ENCODE results near the gene TPRN.

The TPRN gene

GRCh38 chr9:137236238-137236935 is 35.8 kb upstream of the TPRN start:
- peak; percentile 64 for DNase-seq (ENCODE audit: low spot score)

DNA sequence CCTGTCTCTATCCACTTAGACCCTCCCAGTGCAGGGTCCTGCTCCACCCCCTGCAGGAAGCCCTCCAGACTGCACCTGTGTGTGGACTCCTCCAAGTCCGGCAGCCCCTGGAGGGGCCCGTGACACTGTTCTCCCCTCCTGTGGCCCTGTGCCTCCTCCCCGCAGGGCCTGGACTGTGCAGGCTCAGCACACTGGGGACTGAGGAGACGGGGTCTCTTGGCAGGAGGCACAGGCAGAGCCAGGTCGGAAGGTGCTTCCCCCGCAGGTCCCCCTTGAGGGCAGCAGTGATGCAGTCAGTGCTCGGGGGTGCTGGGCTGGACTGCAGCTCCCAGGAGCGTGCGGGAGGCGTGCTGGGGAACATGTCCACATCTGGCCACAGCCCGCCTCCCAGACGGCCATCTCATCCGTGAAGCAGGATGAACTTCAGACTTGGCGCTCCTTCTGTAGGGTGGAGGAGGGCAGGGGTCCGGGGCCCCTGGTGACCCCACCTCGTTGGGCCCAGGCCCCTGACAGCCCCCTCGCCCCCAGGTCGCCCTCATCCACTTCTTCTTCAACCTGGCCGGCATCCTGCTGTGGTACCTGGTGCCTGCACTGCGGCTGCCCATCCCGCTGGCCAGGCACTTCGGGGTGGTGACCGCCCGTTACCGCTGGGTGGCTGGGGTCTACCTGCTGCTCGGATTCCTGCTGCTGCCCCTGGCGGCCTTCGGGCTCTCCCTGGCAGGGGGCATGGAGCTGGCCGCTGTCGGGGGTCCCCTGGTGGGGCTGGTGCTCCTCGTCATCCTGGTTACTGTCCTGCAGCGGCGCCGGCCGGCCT is 35.1 kb upstream of the TPRN start:
- no peak for DNase-seq (ENCODE audit: low spot score)

GRCh38 chr9:137234758-137235423 is 34.4 kb upstream of the TPRN start:
- no peak for DNase-seq (ENCODE audit: low spot score)

DNA sequence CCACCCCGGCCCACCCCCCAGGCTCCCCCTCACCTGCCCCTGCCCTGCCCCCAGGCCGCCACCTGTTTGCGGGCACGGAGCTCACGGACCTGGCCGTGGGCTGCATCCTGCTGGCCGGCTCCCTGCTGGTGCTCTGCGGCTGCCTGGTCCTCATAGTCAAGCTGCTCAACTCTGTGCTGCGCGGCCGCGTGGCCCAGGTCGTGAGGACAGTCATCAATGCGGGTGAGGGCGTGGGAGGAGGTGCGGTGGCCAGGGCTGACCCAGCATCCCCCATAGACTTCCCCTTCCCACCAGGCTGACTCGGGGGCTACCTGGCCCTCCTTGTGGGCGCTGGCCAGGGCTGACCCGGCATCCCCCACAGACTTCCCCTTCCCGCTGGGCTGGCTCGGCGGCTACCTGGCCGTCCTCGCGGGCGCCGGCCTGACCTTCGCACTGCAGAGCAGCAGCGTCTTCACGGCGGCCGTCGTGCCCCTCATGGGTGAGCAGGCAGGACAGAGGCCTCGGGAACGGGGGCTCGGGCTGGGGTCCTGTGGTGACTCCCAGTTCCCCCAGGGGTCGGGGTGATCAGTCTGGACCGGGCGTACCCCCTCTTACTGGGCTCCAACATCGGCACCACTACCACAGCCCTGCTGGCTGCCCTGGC is 33.6 kb upstream of the TPRN start:
- no peak for DNase-seq (ENCODE audit: low spot score)

- no peak for DNase-seq (ENCODE audit: low spot score)
Observed at GRCh38 chr9:137233143-137233980, 32.8 kb upstream of the TPRN start.

- no peak for DNase-seq (ENCODE audit: low spot score)
Observed at GRCh38 chr9:137232510-137232909, 32.0 kb upstream of the TPRN start.

DNA sequence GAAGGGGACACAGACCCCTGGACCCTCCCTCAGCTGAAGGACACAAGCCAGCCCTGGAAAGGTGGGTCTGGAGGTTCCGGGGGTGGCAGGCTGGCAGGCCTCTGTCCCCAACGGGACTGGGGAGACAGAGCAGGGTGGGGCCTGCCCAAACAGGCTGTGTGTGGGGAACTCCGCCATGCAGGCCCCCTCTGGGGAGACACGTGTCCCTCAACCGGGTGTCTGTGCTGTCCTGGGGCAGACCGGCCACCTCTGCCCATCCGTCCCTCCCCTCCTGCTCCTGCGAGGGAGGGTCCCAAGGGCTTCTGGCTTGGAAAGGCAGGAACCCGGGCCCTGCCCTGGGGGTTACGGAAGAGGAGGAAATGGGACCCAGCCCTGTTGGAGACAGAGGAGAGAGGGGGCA is 31.6 kb upstream of the TPRN start:
- no peak for DNase-seq (ENCODE audit: low spot score)

DNA sequence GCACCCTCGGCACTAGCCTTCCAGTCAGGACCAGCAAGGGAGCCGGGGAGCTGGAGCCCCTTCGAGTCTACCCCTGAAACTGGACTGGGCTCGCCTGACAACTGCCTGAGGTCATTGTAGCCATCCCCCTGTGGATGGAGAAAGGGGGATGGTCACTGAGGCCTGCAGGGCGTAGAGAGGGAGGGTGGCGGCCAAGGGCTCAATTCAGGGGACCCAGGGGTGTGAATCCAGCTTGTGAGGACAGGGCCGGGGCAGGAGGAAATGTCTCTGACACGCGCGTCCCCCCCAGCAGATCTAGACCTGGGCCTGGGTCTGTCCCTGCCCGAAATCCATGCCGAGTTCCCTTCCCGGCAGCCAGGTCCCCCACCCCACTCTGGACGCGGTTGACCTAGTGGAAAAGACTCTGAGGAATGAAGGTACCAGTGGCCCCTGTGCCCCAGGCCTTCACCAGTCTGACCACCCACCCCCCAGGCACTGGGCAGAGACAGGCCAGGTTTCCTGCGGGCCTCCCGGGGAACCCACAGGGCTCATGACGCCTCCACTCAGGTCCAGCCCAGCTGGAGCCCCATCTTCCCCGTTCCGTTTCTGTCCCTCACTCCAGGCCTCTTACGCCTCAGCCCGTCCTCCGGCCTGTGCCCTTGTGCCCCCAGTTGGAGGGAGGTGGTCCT is 31.0 kb upstream of the TPRN start:
- DNase-seq (ENCODE audit: low spot score) = no peak

DNA sequence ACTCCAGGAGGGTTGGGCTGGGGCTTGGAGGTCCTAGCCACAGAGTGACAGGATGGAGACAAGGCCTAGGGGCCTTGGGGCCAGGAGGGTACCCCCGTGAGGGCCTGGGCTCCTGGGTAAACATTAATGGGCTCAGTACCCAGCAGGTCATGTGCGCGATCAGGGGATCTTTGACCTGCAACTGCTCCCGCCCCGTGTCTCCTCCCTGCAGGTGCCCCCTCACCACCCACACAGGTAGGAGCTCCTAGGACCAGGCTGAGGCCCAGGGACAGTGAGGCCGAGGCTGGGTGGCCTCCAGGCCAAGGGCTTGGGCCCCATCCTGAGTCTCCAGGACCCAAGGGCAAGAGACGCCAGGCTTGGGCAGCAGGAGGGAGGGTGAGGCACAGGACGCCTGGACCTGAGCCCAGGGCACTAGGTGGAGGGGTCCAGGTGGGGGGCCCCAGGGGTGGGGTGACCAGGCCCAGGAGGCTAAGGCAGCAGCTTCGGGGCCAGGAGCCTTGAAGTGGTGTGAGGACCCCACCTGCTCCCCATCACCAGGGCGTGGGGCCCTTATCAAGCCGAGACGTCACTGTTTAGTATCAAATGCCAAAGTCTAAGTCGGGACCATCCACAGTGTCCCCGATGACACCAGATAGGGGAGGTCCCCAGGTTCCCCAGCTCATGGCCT is 30.3 kb upstream of the TPRN start, which contains the start of gene SLC34A3:
TSS of gene SLC34A3 (plus strand) at position 197 of the 667 bp plus-strand sequence. CDS start 802 bp downstream, outside the sequence.
- no peak for DNase-seq (ENCODE audit: low spot score)

DNA sequence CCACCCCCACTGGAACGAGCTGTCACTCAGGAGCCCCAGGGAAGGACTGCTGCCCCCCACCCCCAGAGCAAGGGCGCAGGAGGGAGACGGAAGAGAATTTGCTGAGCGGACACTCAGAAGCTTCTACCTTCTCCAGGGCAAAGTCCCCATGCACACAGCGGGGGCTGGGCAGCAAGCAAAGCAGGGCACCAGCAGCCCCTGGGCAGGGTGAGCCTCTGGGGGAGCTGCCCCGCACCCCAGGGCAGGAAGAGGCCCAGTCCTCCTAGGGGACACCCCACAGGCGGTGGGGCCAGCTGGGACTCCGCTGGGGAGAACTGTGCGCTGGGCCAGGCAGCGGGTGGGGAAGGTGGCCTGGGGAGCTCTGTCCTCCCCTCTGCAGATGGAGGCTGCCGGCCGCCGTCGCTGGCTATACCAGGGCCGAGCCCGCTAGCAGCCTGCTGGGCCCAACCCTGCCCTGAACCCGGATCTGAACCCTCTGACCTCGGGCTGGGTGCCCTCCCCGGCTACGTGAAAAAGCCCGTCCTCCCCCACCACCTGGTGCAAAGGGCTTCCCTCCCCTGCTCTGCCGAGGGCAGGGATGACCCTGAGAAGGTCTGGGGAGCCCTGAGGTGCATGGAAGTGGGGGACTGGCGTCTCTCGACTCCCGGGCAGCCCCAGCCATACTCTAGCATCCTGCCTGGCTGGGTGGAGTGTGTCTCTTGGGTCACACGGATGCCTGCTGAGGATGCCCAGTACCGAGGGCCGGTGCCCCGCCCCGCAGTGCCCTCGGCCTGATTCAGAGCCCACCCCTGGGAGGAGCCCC is 29.6 kb upstream of the TPRN start:
- DNase-seq (ENCODE audit: low spot score) = no peak

DNA sequence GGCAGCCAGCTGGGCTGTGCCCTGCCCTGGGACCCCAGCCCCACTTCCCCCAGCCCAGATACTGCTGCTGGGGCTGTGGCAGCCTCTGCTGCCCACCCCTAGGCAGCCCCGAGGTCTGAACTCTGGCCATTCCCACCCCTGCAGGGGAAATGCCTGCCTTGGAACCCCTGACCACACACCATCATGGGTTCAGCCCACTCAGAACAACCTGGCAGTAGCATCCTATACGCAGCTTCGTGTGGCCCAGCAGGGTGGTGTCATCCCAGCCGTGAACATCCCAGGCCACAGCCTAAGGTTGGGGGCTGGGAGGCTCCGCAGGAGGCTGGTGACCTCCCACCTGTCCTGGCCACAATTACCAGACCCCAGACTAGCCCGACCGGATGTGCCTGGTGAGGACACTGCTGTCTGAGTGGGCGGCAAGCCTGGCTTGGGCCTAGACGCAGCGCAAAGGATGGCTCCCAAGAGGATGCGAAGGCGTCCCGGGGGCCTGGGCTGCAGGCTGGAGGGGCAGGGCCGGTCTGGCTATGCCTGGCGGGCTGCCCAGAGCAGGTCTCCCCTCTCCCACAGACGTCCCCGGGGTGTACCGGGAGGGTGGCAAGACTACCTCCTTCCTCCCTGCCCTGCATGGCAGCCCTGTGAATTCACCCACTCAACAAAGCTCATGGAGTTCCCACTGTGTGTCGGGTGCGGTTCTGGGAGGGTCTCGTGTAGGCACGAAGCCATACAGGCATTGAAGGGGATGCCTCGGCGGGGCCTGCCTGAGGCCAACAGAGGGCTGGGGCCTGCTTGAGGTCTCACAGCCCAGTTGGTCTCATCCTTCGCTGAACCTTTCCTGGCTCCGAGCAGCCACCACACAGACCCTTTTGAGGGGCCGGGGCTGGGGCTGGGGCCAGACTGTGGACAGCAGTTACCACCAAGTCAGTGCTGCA is 28.7 kb upstream of the TPRN start:
- no peak for DNase-seq (ENCODE audit: low spot score)

DNA sequence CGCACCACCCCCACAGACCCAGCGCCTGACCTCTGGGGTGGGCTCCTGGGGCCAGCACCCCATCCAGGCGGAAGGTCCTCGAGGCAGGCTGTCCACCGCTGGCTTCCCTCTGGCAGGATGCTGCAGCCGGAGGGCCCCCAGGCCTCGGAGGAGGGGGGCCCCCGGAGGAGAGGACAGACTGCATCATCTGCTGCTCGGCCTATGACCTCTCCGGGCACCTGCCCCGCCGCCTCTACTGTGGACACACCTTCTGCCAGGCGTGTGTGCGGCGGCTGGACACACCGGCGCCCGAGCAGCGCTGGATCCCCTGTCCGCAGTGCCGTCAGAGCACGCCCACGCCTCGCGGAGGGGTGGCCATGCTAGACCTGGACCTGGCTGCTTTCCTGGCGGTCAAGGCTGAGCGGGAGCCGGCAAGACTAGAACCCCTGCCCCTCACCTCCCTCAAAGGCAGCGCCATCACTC is 28.0 kb upstream of the TPRN start:
- DNase-seq (ENCODE audit: low spot score) = no peak

- no peak for DNase-seq (ENCODE audit: low spot score)
Observed at GRCh38 chr9:137227853-137228505, 27.4 kb upstream of the TPRN start.

DNA sequence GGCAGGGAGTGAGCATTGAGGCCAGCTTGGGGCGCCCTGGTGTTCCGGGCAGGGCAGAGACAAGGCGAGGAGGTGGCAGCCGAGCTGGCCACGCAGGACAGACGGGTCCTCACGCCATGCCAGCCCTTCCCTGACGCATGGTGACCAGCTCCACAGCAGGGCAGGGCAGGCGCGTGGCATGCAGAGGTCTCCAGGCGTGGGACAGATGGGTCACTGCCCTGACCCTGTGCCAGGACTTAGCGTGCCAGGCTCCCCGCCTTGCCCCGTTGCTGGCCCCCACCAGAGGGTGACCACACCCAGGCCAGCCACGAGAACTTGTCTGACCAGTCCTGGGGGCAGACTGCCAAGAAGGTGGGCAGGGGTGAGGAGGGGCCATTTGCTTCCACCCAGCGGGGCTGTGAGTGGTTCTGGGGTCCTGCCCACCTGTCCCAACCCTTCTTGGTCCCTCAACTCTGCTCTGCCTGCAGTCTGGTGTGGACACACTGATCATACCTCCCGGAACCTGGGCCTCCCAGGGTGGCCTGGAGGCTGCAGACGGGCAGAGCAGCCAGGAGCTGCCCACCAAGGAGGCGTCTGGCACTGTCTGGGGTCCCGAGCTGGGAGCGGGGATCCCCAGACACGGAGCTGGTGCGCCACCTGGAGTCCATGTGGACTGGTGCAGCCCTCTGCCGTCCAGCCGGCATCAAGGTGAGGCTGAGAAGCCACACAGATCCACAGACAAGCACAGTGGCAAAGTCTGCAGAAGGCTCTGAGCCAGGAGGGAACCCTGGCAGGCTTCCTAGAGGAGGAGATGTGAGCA is 26.7 kb upstream of the TPRN start, which contains the start of gene RNF224:
TSS of gene RNF224 (plus strand) at position 449 of the 799 bp plus-strand sequence. CDS start 834 bp downstream, outside the sequence.
- DNase-seq (ENCODE audit: low spot score) = peak; percentile 52

- DNase-seq (ENCODE audit: low spot score) = no peak
Observed at GRCh38 chr9:137226338-137227053, 26.0 kb upstream of the TPRN start.

All from pons (tissue), 1 donor.